GM18498 (cell line): ENCODE measurements around the gene TSPAN4.

Source experiments
- ATAC-seq: cut with Tn5 transposase; IDR thresholded peaks from one replicate; pipeline ENCODE4 v1.9.1; 2021; ENCODE audit warnings: mild to moderate bottlenecking, moderate library complexity; ENCODE audit not compliant: unreplicated experiment

TSPAN4 gene

GRCh38 chr11:821512-822371, 20.9 kb upstream of the TSPAN4 start:
- ATAC-seq = no peak

GRCh38 chr11:823441-824291, 19.0 kb upstream of the TSPAN4 start:
- no peak for ATAC-seq

GRCh38 chr11:824292-824880, 18.3 kb upstream of the TSPAN4 start:
- no peak for ATAC-seq

DNA sequence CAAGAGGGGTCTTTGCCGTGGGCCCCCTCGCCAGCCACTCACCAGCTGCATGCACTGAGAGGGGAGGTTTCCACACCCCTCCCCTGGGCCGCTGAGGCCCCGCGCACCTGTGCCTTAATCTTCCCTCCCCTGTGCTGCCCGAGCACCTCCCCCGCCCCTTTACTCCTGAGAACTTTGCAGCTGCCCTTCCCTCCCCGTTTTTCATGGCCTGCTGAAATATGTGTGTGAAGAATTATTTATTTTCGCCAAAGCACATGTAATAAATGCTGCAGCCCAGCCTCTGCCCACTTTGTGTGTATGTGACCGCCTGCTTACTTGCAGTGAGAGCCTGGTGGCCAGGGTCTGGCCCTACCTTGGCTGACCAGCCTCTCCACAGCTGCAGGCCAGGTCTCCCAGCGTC, 17.7 kb upstream of the TSPAN4 start:
- no peak for ATAC-seq

DNA sequence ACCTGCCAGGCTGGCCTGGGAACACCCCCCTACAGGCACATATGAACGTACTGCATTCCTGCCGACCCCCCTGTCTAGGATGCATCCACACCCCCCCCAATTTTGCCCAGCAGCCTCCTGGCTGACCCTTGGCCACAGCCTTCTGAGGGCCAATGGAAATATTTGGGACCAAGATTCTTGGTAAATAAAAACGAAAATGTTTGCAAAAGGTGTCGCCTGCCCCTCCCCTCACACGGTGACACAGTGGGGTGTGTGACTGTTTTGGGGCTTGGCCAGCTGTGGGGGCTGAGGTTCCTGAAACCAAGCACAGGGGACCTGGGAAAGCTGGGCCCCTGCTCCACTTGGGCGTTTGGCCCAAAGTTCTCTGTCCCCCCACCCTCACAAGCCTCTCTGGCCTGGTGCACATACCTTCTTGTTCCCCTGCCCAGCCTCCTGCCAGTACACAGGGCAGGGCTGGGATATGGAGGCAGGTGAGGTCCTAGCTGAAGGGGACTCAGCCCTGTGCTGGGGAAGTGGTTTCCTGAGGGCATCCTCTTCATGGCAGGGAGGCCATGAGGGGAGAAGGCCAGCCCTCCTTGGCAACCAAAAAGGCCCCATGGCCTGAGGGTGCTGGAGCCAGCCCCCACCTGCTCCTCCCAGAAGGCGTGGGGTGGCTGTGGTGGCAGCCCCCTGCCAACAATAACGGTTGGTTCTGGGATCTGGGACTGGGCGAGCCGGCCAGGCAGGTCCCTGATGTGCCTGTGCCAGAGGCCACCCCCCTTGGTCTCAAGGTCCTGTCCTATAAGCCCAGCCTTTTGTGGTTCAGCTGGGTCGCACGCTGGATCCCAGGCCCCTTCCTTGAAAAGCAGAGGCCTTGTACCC, 17.1 kb upstream of the TSPAN4 start:
- no peak for ATAC-seq

DNA sequence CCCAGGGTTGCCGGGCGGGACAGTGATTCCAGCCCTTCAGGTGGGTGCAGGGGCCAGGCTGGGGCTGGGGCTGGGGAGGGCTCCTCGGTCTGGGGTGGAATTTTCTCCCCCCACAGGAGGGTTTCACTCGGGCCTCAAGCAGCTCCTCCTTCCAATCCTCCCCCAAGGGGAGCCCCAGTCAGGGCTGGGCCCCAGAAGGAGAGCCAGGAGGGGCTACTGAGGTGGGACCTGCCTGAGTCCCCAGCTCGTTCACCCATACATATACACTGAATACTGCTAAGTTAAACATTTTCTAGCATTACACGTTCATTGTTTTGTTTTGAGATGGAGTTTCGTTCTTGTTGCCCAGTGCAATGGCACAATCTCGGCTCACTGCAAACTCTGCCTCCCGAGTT, 16.4 kb upstream of the TSPAN4 start:
- no peak for ATAC-seq

- no peak for ATAC-seq
Observed at GRCh38 chr11:826836-827145, 15.9 kb upstream of the TSPAN4 start.

GRCh38 chr11:827146-827896, 15.3 kb upstream of the TSPAN4 start:
- peak; percentile 48 for ATAC-seq

- ATAC-seq = no peak
Observed at GRCh38 chr11:827897-828192, 14.8 kb upstream of the TSPAN4 start, which contains the start of gene CRACR2B. TSS of gene CRACR2B (plus strand) at chr11:827919. CDS start at chr11:828608, 689 bp downstream.

DNA sequence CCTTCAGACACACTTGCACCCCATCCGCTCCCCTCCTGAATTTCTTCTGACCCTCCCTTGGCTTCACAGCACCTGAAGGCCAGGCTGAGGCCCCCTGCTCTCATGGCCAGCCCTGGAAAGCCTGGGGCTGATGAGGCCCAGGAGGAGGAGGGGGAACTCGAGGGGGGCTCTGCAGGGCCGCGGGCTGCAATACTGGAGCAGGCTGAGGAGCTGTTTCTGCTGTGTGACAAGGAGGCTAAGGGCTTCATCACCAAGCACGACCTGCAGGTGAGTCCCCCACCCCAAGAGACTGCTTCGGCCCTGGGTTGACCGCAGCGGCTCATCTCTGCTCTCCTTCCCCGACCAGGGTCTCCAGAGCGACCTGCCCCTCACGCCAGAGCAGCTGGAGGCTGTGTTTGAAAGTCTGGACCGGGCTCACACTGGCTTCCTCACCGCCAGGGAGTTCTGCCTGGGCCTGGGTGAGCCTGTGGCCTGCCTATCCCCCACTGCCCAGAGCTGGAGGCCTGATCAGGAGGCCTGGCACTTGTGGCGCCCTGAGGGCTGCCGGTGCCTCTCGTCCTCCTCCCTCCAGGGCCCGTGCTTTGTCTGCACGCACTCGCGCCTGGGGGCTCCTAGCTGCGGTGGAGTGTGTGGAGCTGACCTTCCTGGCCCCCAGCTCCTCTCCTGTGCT, 14.0 kb upstream of the TSPAN4 start:
- ATAC-seq = no peak

- no peak for ATAC-seq
Observed at GRCh38 chr11:829176-829846, 13.3 kb upstream of the TSPAN4 start.

GRCh38 chr11:829847-830294, 12.8 kb upstream of the TSPAN4 start:
- no peak for ATAC-seq

- ATAC-seq = no peak
Observed at GRCh38 chr11:830295-831117, 12.1 kb upstream of the TSPAN4 start.

DNA sequence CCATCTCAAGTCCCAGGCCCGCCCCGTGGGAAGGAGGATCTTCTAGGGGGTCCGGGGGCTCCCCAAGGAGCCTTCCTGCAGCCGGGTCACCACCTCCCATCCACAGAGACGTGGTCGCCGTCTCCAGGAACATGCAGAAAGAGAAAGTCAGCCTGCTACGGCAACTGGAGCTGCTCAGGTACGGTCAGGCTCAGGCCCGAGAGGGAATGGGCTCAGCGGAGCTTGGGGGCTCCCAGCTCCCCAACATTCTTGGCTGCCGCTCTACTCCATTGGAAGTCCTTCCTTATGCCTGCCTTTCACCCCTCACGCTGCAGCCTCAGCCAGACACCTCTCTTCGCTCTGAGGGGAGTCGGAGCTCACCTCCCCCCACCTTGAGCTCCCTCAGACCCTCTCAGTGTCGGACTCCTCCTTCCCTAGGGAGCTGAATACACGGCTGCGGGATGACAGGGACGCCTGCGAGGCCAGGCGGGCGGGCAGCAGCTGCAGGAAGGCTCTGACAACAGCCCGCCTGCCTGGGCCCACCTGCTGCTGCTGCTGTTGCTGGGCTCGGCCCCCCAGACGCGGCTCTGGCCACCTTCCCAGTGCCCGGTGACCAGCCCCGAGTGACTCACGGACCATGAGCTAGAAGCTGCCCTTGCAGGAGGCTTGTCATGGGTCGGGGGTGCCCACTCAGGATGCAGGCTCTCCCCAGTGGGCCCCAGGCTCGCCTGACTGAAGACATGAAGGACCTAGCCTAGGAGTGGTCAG, 11.4 kb upstream of the TSPAN4 start:
- ATAC-seq = no peak

DNA sequence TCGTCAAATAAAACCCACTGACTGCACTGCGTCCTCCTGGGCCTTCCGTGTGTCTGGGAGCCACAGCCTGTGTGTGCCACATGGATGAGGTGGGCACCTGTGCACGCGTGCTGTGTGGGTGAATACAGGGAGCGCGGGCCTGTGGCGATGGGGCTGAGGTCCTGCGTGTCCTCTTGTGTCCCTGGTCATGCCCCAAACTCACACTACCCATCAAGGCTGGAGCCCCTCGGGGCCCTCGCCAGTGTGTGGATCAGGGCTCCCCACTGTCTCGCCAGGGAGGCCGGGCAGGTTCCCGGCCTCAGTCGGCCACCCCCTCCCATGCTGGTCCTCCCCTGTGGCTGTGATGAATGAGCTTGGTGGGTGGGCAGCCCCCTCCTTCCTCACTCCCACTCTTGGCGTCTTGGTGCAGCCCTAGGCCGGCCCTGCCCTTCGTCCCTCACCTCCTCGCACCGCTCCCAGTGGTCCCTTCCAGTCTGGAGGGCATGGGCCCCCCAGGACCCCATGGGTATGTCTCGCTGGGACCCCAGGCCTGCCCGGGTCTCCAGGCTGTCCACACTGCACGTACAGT, 10.6 kb upstream of the TSPAN4 start:
- no peak for ATAC-seq

- peak; percentile 48 for ATAC-seq
Observed at GRCh38 chr11:832529-833113, 10.0 kb upstream of the TSPAN4 start, which contains the start of gene CD151. TSS of gene CD151 (plus strand) at chr11:832952. CDS start at chr11:836070, 3,118 bp downstream.
